ENCODE results near the gene JAKMIP2.

The JAKMIP2 gene

GRCh38 chr5:147713550-147714295 lies 68.8 kb downstream of the JAKMIP2 start:
- no peak for DNase-seq
- H3K36me3 ChIP-seq, result no peaks in the 10 kb centered on the region
- TF ChIP-seq, protein P1, sequence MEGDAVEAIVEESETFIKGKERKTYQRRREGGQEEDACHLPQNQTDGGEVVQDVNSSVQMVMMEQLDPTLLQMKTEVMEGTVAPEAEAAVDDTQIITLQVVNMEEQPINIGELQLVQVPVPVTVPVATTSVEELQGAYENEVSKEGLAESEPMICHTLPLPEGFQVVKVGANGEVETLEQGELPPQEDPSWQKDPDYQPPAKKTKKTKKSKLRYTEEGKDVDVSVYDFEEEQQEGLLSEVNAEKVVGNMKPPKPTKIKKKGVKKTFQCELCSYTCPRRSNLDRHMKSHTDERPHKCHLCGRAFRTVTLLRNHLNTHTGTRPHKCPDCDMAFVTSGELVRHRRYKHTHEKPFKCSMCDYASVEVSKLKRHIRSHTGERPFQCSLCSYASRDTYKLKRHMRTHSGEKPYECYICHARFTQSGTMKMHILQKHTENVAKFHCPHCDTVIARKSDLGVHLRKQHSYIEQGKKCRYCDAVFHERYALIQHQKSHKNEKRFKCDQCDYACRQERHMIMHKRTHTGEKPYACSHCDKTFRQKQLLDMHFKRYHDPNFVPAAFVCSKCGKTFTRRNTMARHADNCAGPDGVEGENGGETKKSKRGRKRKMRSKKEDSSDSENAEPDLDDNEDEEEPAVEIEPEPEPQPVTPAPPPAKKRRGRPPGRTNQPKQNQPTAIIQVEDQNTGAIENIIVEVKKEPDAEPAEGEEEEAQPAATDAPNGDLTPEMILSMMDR (IDR thresholded peaks at IDR 0.05; ENCODE audit: low read depth, low read length), result no peak
- H3K4me1 ChIP-seq, result no peaks in the 10 kb centered on the region
- no peaks in the 10 kb centered on the region; the same call in 1 of the 2 replicates for H3K27me3 ChIP-seq
- no peak overlapping the region for H3K4me3 ChIP-seq (ENCODE audit: low read depth, low read length)
- no peaks in the 10 kb centered on the region for H3K9me3 ChIP-seq

- Histone ChIP-seq H3K4me3 (ENCODE audit: low read depth, low read length) (no peak overlapping the region), H3K36me3 (no peaks in the 10 kb centered on the region), H3K27me3 (no peaks in the 10 kb centered on the region; the same call in 1 of the 2 replicates), H3K4me1 (no peaks in the 10 kb centered on the region), H3K9me3 (no peaks in the 10 kb centered on the region)
- DNase-seq, result no peak
- TF ChIP-seq, protein P1 (IDR thresholded peaks at IDR 0.05; ENCODE audit: low read depth, low read length), result no peak
Observed at GRCh38 chr5:147712598-147712997, 69.9 kb downstream of the JAKMIP2 start.

DNA sequence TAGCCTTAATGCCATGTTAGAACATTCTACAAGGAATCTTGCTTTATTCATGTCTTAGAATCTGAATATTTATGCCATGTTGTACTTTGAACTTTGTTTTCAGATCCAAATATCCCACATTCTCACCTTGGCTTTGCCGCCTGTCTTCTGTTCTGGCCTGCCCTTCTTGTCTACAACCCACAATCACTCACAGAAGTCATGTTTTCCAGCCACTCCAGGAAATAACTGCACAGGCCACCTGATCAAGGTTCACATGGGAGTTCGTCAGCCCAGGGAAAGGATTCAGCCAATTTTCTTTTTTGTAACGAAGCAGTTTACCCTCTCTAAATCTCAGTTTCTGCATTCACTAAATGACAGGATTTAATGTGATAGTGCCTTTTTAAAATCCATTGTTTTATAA lies 70.5 kb downstream of the JAKMIP2 start:
- Histone ChIP-seq H3K9me3 (no peaks in the 10 kb centered on the region), H3K4me3 (ENCODE audit: low read depth, low read length) (no peak overlapping the region), H3K36me3 (no peaks in the 10 kb centered on the region), H3K4me1 (no peaks in the 10 kb centered on the region), H3K27me3 (no peaks in the 10 kb centered on the region; the same call in 1 of the 2 replicates)
- DNase-seq, result no peak
- TF ChIP-seq, protein P1 (IDR thresholded peaks at IDR 0.05; ENCODE audit: low read depth, low read length), result no peak

GRCh38 chr5:147711019-147711418 lies 71.5 kb downstream of the JAKMIP2 start:
- Histone ChIP-seq H3K4me3 (ENCODE audit: low read depth, low read length) (no peak overlapping the region), H3K4me1 (no peaks in the 10 kb centered on the region), H3K27me3 (no peaks in the 10 kb centered on the region; the same call in 1 of the 2 replicates), H3K36me3 (no peaks in the 10 kb centered on the region), H3K9me3 (no peaks in the 10 kb centered on the region)
- DNase-seq, result no peak
- TF ChIP-seq, protein P1 (IDR thresholded peaks at IDR 0.05; ENCODE audit: low read depth, low read length), result no peak

DNA sequence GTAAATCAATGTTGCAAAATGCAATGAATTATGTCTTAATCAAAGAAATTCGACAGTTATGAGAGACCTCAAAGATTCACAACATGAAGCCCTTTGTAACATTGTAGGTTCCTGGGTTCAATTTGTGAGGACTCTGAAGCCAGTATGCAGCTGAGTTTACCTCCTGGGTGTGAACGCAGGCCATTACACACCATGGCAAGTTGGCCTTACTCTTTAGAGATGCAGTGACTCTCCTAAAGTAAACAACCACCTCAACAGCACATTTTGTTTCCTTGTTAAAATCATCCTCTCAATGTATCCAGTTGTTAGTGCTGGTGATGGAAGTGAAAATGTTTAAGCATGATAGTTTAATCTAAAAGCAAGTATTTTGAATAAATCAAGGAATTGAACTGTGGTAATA lies 73.8 kb downstream of the JAKMIP2 start:
- DNase-seq, result no peak
- Histone ChIP-seq H3K27me3 (no peaks in the 10 kb centered on the region), H3K9me3 (no peaks in the 10 kb centered on the region), H3K36me3 (no peaks in the 10 kb centered on the region), H3K4me1 (no peaks in the 10 kb centered on the region), H3K4me3 (ENCODE audit: low read depth, low read length) (no peak overlapping the region)
- TF ChIP-seq, protein P1 (IDR thresholded peaks at IDR 0.05; ENCODE audit: low read depth, low read length), result no peak

- H3K27me3 ChIP-seq, result no peaks in the 10 kb centered on the region
- no peaks in the 10 kb centered on the region for H3K9me3 ChIP-seq
- H3K36me3 ChIP-seq, result no peaks in the 10 kb centered on the region
- no peaks in the 10 kb centered on the region for H3K4me1 ChIP-seq
- DNase-seq, result no peak
- H3K4me3 ChIP-seq (ENCODE audit: low read depth, low read length), result no peak overlapping the region
- TF ChIP-seq, protein P1 (IDR thresholded peaks at IDR 0.05; ENCODE audit: low read depth, low read length), result no peak
Observed at GRCh38 chr5:147704544-147704943, 78.0 kb downstream of the JAKMIP2 start.
